ENCODE measurements around the gene CUL4A.

DNA sequence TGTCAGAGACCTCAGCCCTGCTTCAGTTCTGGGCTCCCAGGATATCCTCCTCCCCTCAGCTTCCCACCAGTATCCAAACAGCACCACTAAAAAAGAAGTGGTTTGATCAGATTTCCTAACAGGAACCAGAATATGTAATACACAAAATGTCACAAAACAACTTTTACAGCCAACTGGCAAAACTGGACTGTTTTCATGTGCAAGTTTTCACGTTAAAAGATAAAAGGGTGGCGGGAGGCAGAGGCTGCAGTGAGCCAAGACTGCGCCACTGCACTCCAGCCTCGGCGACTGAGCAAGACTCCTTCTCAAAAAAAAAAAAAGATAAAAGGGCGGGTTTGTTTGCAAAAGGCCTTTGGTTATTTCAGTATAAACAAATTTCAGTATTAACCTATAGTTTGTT, 14.1 kb upstream of the CUL4A start:
- TF ChIP-seq, protein P1, sequence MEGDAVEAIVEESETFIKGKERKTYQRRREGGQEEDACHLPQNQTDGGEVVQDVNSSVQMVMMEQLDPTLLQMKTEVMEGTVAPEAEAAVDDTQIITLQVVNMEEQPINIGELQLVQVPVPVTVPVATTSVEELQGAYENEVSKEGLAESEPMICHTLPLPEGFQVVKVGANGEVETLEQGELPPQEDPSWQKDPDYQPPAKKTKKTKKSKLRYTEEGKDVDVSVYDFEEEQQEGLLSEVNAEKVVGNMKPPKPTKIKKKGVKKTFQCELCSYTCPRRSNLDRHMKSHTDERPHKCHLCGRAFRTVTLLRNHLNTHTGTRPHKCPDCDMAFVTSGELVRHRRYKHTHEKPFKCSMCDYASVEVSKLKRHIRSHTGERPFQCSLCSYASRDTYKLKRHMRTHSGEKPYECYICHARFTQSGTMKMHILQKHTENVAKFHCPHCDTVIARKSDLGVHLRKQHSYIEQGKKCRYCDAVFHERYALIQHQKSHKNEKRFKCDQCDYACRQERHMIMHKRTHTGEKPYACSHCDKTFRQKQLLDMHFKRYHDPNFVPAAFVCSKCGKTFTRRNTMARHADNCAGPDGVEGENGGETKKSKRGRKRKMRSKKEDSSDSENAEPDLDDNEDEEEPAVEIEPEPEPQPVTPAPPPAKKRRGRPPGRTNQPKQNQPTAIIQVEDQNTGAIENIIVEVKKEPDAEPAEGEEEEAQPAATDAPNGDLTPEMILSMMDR (IDR thresholded peaks at IDR 0.05; ENCODE audit: insufficient read depth, low read depth, low read length), result no peak
- no peak for TF ChIP-seq EZH2 (IDR thresholded peaks at IDR 0.05; ENCODE audit: insufficient read depth, low read length)
